NCI-H2171 (cell line): ENCODE measurements around the gene RSPRY1.
"Not testable (repeated sequence)": the region's sequence is repeated elsewhere in the genome, so short reads cannot be mapped to it uniquely, and the experiment has no call there.

ENCODE experiments used
- DNase-seq: peaks from one replicate; lab custom pipeline; 2025; lab: John Stamatoyannopoulos, UW

Gene RSPRY1

DNA sequence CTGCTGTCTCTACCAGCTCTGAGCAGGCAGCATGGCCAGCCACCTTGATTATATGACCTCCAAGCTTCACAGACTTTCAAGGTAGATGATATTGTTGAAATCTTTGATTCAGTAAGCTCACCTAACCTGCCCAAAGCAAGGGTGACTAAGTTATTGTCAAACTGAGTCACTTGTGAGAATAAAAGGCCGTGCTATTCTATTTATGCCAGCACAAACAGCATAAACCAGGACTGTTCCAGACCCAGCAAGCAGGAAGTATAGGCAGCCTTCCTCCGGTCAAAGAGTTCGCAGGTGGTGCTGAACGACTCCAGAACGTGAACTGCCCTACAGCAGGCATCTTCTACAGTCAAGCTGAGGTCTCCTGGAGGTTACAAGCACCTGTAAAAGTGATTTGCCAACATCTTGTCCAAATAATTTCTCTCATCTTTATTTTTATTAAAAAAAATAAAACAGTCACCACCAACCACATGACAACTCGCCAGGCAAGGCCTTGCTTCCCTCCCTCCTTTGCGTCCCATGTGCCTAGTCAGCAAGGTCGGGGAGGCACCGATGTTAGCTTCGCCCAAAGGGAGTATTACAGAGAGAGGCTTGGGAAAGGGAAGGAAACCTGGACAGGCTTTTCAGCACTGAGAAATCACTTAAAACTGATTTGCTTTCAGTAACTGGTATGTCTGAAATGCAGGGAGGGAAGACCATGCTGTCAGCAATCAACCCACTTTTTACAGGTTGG, 69.7 kb downstream of the RSPRY1 start:
- no peak for DNase-seq

DNA sequence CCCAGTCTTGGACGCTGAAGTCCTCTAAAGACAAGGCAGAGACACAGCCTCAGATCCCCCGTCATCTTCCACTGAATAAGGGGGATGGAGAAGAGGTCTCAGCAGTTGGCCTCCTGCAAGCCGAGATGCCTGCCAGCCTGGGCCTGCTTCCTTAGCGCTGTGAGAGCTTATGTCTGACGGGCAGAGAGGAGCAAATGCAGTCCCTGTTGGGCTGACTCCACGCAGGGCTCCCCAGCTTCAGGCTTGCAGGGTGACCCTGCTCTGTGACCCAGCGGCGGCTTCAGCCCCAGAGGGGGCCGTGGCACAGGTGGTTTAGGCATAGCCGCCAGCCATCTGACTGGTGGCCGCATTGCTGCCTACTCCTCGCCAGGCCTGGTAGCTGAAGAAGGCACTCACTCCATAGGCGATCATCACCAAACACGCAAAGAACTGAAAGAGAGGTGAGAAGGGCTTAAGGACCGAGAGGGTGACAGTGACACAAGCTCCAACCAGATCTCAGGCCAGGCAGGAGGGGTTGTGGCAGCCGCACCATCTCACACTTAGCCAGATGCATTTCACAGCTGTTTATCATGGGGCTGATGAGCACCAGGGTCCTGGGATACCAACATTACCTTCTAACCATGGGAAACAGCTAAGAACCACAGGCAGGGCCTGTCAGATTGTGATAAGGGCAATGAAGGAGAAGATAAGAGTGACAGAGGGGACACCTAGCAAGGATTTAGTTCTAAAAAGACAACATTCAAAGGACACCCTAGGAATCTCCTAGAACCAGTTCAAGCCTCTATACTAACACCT, 70.7 kb downstream of the RSPRY1 start:
- no peak for DNase-seq

DNA sequence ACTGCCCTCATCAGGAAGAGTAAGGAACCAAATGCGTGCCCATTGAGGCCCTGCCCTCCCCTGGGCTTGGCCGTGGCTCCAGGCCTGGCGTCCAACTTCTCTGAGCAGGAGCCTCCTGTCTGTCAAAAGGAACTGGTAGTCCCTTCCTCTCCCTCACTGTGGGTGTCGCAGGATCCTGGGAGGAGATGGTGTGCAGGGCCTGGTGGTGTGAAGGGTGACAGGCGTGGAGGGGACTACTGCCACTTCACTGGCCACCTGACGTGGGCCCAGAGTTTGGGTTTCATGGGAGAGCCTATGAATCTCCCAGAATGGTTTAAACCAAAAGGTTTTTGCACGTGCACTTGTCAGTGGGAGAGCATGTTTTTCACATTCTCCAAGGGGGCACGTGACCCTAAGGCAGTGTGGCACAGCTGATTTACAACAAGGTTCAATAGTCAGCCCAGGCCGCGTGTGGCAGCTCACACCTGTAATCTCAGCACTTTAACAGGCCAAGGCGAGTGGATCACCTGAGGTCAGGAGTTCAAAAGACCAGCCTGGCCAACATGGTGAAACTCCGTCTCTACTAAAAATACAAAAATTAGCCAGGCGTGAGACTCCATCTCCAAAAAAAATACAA, 71.4 kb downstream of the RSPRY1 start:
- DNase-seq, result no peak

DNA sequence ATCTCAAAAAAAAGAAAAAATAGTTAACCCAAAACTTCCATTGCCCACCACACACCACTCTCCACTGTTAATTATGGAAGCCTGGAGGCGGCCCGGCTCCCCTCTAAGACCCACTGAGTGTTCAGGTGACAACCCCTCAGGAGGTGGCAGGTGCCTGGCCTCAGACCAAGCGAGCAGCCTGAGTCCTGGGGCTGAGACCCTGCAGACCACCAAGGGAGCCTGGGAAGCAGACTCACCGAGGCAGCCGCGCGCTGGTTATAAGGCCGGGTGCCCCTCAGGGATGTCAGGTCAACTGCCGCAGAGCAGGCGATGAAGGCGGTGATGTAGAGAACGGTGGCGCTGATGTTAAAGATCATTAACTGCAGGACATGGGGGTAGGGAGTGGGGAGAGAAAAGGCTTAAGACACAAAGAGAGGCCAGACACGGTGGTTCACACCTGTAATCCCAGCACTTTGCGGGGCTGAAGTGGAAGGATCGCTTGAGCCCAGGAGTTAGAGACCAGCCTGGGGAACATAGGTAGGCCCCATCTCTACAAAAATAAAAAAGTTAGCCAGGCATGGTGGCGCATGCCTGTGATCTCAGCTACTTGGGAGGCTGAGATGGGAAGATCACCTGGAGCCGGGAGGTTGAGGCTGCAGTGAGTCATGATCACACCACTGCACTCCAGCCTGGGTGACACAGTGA, 72.2 kb downstream of the RSPRY1 start:
- no peak for DNase-seq

DNA sequence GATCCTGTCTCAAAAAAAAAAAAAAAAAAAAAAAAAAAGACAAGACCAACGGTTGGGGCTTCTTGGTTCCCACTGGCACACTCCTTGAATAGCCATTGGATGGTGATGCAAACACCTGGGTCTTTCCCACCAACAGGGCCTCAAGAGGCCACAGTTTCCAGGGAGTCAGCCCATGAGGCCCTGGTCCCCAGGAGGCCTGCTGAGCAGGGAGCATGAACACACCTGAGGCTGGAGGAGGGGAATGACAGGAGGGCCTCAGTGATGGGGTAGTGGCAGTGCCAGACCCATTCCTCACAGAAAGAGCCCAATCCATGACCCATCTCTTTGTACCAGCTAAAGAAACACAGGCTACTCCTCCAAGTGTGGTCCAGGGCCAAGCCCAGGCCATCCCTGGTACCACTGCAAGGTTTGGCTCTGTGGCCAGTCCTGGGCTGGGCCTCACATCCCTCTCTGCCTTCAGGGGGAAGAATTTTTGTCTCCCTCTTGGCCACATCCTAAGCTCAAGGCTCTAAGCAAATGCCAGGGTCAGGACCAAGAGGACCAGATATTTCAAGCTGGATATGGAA, 72.9 kb downstream of the RSPRY1 start:
- DNase-seq, result no peak

DNA sequence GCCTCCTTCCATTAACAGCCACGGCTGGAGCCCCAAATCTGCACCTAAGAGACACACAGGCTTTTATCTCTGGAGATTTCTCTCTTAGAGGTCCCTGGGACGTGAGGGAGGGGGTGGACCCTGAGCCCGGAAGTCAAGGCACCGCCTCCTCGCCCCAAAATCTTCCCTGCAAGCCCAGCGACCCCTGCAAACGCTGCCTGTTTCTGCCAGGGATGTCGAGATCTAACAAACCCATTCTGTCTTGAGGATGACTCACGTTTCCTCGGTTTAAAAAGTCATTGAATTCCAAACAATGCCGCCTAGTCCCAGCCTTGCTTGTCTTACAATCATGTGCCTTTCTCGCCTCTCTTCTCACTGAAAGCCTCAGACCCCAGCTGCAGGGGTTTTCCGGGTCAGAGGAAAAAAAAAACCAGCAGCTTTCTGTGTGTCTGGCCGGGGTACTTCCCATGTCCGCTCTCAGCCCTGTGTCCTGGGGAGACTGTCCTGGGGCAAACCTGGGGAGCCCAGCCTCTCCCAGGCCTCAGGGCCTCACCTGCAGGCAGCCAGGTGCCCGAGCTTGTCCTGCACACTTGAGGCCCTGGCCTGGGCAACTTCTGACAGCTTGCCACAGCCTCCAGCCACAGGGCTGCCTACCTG, 74.3 kb downstream of the RSPRY1 start:
- no peak for DNase-seq

DNA sequence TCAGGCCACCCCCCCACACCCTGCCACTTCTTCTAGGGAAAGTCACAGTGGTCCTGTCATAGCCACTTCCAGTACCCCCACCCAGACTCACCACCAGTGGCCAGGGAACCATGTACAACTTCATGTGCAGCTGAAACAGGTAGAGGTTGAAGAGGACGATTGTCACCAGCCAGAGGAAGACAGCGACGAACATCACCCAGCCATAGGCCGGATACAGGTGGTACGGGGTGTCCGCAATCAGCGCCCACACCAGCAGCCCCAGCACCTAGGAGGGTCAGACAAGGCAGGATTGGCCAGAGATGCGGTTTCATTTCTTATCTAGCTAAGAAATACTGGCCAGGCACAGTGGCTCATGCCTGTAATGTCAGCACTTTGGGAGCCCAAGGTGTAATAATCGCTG, 75.7 kb downstream of the RSPRY1 start:
- no peak for DNase-seq

DNA sequence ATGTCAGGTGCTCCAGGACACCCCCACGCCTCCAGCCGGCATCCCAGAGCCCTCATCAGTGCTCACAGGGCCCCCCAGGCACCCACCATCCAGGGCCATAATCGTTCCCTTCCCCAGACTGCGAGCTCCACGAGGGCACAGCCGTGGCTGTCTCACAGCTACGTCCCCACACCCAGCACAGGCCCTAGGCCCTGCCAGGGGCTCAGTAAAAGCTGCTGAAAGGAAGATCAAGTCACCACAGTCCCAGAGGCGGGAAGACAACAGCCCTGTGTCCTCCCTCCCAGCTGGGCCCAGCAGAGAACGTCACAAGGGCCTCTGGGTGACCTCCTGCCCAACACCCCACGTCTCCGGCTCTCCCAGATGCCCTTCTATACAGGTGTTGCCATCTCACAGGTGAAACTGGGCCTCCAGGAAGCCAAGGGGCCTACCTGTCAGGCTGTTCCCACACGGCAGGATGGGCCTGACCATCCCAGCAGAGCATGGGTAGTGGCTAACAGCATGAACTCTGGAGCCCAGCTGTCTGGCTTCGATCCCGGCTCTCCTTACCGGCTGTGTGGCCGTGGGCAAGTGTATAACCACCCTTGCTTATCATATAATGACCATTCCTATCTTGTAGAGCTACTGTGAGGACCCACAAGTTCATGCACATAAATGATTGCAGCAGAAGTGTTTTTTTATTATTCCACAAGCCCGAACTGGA, 76.9 kb downstream of the RSPRY1 start:
- no peak for DNase-seq

DNA sequence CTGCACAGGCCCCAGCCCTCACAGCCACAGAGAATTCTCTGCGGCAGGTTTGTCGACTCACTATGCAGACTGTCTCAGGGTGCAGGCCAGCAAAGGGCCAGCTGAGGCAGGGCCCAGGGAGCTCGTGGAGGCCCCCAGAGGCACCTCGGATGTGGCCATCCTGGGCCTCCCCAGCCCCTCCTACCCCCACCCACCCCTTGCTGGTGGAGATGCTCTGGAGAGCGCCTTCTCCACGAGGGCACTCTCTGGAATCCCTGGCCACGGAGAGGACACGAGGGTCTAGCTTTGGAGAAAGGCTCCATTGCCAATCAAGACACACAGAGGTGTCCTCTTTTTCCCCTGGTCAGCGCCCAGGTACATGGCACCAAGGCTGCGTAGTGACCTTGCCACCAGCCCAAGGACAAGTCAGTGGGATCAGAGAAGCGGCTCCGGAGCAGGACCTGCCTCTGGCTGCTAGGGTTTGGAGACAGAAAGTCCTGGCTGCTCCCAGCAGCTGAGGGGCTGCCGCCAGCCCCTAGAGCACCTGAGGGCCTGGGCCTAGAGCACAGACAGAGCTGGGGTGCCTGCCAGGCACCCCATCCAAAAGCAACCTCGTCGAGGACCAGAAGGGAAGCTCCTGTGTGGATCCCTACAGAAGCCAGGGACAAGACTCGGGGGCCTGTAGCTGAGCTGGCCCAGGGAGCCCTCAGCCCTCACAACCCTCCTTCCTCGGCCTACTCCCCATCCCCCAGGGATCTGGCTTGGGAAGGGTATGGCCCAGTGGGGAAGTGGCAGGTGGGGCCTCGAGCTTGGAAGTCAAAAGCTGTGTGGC, 77.6 kb downstream of the RSPRY1 start:
- no peak for DNase-seq

DNA sequence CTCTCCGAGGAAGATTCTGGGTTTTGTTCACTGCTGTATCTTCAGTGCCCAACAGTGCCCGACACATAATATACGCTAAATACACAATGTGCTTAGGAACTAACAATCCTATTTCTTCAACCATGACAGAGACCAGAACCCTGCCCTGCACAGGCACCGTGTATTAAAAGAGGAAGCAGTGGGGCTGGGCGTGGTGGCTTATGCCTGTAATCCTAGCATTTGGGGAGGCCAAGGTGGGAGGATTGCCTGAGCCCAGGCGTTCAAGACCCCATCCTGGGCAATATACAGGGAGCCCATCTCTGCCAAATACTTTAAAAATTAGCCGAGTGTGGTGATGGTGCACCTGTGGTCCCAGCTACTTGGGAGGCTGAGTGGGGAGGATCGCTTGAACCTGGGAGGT, 78.3 kb downstream of the RSPRY1 start:
- no peak for DNase-seq

DNA sequence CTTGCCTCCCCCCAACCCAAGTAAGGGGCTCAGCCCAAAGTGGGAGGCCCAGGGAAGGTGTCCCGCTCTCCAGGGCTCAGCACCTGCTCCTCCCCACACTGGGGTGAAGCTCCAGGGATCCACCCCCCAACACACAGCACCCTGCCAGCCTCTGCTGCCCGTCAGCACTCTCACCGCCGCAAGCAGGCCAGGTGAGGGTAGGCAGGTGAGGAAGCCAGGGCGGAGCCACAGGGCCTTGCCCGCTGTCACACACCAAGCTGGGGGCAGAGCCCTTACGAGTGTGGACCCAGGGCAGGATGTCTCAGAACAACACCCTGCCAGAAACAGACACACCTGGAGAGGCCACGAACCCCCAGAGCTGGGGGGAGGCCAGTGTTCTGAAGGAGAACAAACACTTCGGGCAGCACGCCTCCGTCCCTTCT, 78.8 kb downstream of the RSPRY1 start:
- no peak for DNase-seq

DNA sequence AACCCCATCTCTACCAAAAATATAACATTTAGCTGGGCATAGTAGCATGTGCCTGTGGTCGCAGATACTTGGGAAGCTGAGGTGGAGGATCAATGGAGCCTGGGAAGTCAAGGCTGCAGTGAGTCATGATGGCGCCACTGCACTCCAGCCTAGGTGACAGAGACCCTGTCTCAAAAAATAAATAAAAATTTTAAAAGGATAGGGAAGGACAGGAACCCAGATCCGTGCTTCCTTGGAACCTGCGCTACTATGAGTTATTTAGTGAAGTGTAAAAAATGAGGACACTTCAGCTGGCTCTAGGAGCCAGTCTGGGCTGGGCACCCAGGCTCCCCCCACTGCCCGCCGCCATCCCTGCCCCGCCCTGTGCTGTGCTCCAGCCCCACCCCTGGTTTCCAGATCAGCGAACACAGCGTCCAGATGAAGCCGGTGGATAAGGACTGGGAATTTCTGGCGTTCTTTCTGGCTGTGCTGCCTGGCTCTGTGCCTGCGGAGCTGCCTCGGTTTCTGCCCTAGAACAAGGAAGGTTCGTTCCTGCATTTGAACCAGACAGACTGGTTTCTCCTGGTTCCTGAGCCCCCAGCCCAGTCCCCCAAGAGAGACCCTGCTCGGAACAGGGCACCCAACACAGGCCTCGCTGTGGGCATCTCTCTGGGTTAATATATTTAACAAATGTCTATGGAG, 79.9 kb downstream of the RSPRY1 start:
- DNase-seq, result peak; percentile 25

DNA sequence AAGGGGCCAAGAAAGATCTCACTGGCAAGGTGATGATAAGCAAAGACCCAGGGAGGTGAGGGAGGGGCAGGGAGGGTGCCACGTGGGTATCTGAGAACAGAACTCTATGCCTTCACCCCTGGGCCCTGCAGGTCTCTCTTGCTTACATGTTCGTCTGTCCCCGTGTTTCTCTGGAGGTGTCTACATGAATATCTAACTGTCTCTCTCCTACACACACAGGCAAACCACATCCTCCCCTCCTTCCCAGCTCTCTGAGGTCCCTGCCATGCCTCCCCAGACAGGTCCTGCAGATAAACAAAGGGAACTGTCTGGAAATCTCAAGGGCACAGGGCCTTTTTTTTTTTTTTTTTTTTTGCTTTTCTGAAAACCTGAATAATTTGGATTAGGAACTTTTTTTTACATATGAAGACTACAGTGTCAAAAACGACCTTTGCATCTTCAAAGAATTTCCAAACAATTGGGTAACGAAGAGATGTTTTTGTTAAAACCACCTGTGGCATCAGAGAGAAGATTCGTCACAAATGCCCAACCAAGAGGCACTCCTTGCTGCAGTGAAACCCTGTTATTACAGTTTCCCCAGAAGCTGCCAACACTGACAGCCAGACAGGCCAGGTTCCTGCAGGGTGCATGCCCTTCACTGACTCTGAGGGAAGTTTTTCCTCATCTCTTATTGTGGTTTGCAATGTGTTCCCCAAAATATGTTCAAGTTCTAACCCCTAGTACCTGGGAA, 80.6 kb downstream of the RSPRY1 start:
- no peak for DNase-seq

DNA sequence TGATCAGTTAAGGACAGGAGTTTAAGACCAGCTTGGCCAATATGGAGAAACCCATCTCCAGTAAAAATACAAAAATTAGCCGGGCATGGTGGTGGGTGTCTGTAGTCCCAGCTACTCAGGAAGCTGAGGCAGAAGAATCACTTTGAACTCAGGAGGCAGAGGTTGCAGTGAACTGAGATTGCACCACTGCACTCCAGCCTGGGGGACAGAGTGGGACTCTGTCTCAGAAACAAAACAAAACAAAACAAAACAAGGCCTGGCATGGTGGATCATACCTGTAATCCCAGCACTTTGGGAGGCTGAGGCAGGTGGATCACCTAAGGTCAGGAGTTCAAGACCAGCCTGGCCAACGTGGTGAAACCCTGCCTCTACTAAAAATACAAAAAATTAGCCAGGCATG, 81.2 kb downstream of the RSPRY1 start:
- DNase-seq, result not testable (repeated sequence)

DNA sequence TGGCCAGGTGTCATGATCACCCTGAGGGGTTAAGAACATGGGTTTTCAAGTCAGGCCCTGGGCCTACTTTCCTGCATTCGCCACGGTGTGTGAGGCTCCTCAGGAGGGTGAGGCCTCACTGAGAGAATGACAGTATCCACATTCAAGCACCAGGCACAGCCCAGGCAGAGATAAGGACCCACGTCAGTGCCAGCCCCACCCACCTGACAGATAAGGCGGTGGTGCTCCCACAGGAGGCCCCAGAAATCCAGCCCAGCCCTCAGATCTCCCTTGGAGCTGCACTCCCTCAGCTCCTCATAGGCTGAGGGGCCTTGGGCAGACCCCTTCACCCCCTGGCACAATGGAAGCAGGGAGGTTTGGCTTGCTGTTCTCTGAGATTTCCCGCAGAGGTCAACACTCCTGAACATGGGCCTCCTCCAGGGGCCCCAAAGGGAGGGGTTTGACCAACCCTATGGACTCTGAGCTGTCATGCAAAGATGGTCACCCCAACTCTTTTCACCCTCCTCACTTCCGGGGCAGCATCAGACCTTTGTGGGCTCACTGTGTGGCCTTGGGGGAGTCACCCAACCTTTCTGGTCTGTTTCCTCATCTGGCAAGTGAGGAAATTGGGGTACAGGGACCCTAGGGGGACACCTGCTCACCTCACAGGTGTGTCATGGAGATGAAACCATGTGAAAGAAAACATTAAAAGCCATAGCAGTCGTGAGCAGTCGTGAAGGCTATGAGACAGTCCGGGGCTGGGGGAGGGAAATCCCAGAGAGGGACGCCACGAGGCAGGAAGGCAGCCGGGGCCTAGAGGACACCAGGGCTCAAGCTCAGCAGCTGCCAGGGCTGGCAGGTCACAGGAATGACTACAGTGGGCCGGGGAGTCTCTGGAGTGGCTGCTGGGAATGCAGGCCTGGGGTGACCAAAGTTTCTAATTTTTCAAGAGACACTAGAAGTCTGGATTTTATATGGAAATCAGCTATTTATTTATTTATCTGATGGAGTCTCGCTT, 83.0 kb downstream of the RSPRY1 start:
- no peak for DNase-seq

DNA sequence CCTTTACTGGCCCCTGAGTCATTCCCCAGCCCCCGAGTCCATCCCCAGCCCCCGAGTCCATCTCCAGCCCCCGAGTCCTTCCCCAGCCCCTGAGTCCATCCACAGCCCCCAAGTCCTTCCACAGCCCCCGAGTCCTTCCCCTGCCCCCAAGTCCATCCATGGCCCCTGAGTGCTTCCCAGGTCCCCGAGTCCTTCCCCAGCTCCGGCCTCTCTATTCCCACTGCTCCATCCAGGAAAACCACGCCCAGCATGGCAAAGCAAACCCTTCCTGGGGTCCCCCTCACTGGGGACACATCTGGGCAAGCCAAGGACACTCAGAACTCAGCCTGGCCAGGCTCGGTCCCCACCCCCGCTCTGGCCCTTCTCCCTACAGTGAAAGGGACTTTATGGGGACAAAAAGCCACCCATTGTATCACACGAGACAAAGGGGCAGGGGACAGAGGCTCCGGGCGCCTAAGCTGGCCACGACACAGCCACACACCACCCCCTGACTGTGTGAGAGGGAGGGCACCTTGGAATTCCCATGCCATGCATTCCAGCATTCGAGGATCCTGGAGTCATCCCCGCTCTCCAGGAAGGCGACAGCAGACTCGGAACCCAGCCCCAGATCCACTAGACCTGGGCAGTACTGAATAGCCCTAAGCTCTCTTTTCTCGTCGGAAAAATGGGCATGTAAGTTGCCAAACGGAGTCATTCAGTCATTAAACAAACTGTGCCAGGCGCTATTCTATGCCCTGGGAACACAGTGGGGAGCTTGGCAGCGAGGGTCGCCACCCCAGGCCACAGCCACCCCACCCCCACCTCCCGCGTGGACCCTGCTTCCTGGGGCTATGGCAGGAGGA, 84.3 kb downstream of the RSPRY1 start:
- no peak for DNase-seq

DNA sequence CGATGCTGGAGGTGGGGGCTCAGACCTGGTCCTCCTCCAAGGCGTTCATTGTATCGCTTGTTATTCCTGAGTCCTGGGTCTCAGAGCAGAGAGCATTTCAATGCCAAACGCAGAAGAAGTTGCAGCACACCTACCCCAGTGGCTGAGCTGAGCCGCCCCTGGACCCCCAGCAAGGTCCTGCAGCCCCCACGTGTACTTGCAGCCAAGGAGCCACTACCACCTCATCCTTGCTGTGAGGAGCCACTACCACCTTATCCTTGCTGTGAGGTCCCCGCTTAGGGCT, 84.9 kb downstream of the RSPRY1 start:
- no peak for DNase-seq
